Panc1 (cell line): ENCODE data around the gene CLEC16A. TPM values are rescaled to one million over a fixed set of nuclear protein-coding genes. Genes with fewer than 3 reads are reported as not detected.

Experiments
- ATAC-seq: fragments of 200-7000 bp; cut with Tn5 transposase; 2 replicates; pipeline ENCODE4 v1.9.1; 2020; ENCODE audit warnings: mild to moderate bottlenecking, moderate library complexity
- BruUV-seq: library from RNA; stranded (reverse); fragments of 400-500 nt; replicated peaks from 2 replicates; lab custom pipeline; 2021; lab: Mats Ljungman, UMichigan
- CTCF ChIA-PET: fragments of 300-600 bp; sonication (Branson Sonifier 250); formaldehyde crosslinking; loops from one replicate; lab custom pipeline; 2022; ENCODE audit warnings: antibody characterized with exemption; lab: Charles Lee
- POLR2A ChIA-PET: fragments of 300-600 bp; sonication (Branson Sonifier 250); formaldehyde crosslinking; loops from one replicate; lab custom pipeline; 2022; ENCODE audit warnings: antibody characterized with exemption; lab: Charles Lee
- DNase-seq: peaks from one replicate; pipeline ENCODE4 v3.0.0-alpha.2; 2010; ENCODE audit warnings: low read depth, low spot score
- H3K27ac ChIP-seq: 2 replicates; pipeline ENCODE4 v1.5.1; 2011; ENCODE audit warnings: mild to moderate bottlenecking, low read length, inconsistent platforms
- H3K27me3 ChIP-seq: fragments of 200-500 bp; sonication (Bioruptor generic); 2 replicates; pipeline ENCODE4 v1.6.0; 2014; ENCODE audit warnings: low read length, inconsistent platforms; ENCODE audit not compliant: control insufficient read depth, insufficient read depth
- H3K36me3 ChIP-seq: fragments of 200-500 bp; sonication (Bioruptor generic); 2 replicates; pipeline ENCODE4 v1.5.1; 2014; ENCODE audit warnings: inconsistent platforms, mild to moderate bottlenecking, low read length, moderate library complexity; ENCODE audit not compliant: control insufficient read depth, insufficient read depth
- H3K4me1 ChIP-seq: 2 replicates; pipeline ENCODE4 v1.5.1; 2011; ENCODE audit warnings: inconsistent platforms, mild to moderate bottlenecking, low read length, moderate library complexity; ENCODE audit not compliant: control insufficient read depth, insufficient read depth
- H3K4me3 ChIP-seq, 2 experiments: 2 replicates each; pipeline ENCODE4 v1.5.1; 2011 to 2012; ENCODE audit warnings: low read depth in 2 of 2, low read length in 2 of 2, mild to moderate bottlenecking in 2 of 2, inconsistent platforms in 1 of 2, moderate library complexity in 1 of 2
- H3K9me3 ChIP-seq: fragments of 200-500 bp; sonication (Bioruptor generic); 2 replicates; pipeline ENCODE4 v1.5.1; 2014; ENCODE audit warnings: low read depth, mild to moderate bottlenecking, inconsistent platforms, low read length, moderate library complexity; ENCODE audit not compliant: control insufficient read depth, insufficient read depth
- POLR2AphosphoS5 ChIP-seq: IDR thresholded peaks from 2 replicates; pipeline ENCODE4 v1.6.1; 2012; ENCODE audit warnings: mild to moderate bottlenecking, low read depth, low read length, moderate library complexity
- REST ChIP-seq, 2 experiments: IDR thresholded peaks; 2 replicates each; pipeline ENCODE4 v1.6.1; 2011 to 2012; ENCODE audit warnings: low read depth in 2 of 2, control low read depth in 1 of 2, low read length in 1 of 2, mild to moderate bottlenecking in 1 of 2, moderate library complexity in 1 of 2; ENCODE audit not compliant: insufficient read depth in 1 of 2
- SIN3A ChIP-seq: IDR thresholded peaks from 2 replicates; pipeline ENCODE4 v1.6.1; 2012; ENCODE audit warnings: low read depth, mild to moderate bottlenecking, low read length, moderate library complexity, borderline replicate concordance; ENCODE audit not compliant: insufficient read depth
- TCF7L2 ChIP-seq: IDR thresholded peaks from 2 replicates; pipeline ENCODE4 v1.6.1; 2011; ENCODE audit warnings: mild to moderate bottlenecking, low read depth, low read length, inconsistent platforms
- in situ Hi-C: cut with HindIII; loops from 2 replicates; pipeline ENCODE4 v1.10.0; 2016; ENCODE audit warnings: low sequenced_read_pairs, low pct_unique_long_range_greater_than_20kb
- intact Hi-C: fragments of 100-400 bp; cut with micrococcal nuclease; formaldehyde crosslinking; loops from one replicate; pipeline ENCODE4 v1.10.0; 2022; ENCODE audit not compliant: unreplicated experiment
- total RNA-seq: library from RNA; stranded (reverse); gene quantifications from one replicate; pipeline ENCODE4 v1.2.1, GENCODE V29; 2021; ENCODE audit not compliant: unreplicated experiment
- TF ChIP-seq, protein P1 (sequence below): fragments of 450-650 bp; IDR thresholded peaks from 2 replicates; pipeline ENCODE4 v1.5.1; 2017; ENCODE audit warnings: mild to moderate bottlenecking

The CLEC16A gene
- total RNA-seq, 1 experiment from 2014 or later, result 21.0 TPM

GRCh38 chr16:11015076-11015475 lies 70.7 kb downstream of the CLEC16A start:
- POLR2A ChIA-PET, result no interaction called here
- TF ChIP-seq POLR2AphosphoS5 (no peak), REST (IDR thresholded peaks at IDR 0.05; ENCODE audit: insufficient read depth in 1 of 2, low read depth in 2 of 2, low read length in 1 of 2) (no peak), SIN3A (no peak)
- Histone ChIP-seq H3K36me3 (no peaks in the 10 kb centered on the region), H3K4me3 (no peak overlapping the region), H3K27me3 (no peaks in the 10 kb centered on the region), H3K4me1 (no peaks in the 10 kb centered on the region), H3K9me3 (no peaks in the 10 kb centered on the region), H3K27ac (no peak overlapping the region)
- no peak for DNase-seq
- BruUV-seq, result no TSS peak
- CTCF ChIA-PET, result no interaction called here
- in situ Hi-C loops (no loop called here), intact Hi-C loops (no loop called here)
- ATAC-seq, result no peak

DNA sequence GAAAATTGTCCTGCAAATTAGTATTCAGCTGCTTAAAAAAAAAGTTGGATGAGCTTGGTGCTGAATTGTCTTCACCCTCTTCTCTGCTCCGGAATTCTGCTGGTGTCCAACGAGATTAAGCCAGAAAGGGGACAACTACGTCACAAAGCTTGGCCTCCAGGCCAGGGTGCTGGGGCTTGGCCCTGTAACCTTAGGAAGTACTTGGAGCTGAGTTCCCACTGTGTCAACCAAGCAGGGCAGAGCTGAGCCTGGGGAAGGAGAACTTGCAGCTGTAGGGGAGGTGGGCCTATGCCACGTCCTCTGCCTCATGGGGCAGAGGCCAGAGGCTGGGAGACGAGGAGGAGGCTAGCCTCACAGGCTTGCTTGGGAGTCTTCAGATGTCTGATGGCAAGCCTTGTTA lies 71.2 kb downstream of the CLEC16A start:
- TF ChIP-seq POLR2AphosphoS5, result no peak
- no peak overlapping the region for H3K27ac ChIP-seq
- BruUV-seq, result no TSS peak
- POLR2A ChIA-PET, result no interaction called here
- no peaks in the 10 kb centered on the region for H3K9me3 ChIP-seq
- no peak overlapping the region for H3K4me3 ChIP-seq
- H3K4me1 ChIP-seq, result no peaks in the 10 kb centered on the region
- ATAC-seq (no peak), DNase-seq (no peak)
- no peaks in the 10 kb centered on the region for H3K36me3 ChIP-seq
- in situ Hi-C loops (no loop called here), intact Hi-C loops (no loop called here)
- H3K27me3 ChIP-seq, result no peaks in the 10 kb centered on the region
- CTCF ChIA-PET, result no interaction called here

- ATAC-seq, result no peak
- Histone ChIP-seq H3K27ac (no peak overlapping the region), H3K4me1 (no peaks in the 10 kb centered on the region), H3K4me3 (no peak overlapping the region), H3K36me3 (no peaks in the 10 kb centered on the region), H3K27me3 (no peaks in the 10 kb centered on the region), H3K9me3 (no peaks in the 10 kb centered on the region)
- in situ Hi-C loops, result no loop called here
- ChIA-PET POLR2A (no interaction called here), CTCF (no interaction called here)
- BruUV-seq, result no TSS peak
- TF ChIP-seq REST (IDR thresholded peaks at IDR 0.05; ENCODE audit: insufficient read depth in 1 of 2, low read depth in 2 of 2, low read length in 1 of 2), result no peak
- no peak for TF ChIP-seq POLR2AphosphoS5
- no peak for TF ChIP-seq SIN3A
- TF ChIP-seq TCF7L2, result no peak
- TF ChIP-seq, protein P1, sequence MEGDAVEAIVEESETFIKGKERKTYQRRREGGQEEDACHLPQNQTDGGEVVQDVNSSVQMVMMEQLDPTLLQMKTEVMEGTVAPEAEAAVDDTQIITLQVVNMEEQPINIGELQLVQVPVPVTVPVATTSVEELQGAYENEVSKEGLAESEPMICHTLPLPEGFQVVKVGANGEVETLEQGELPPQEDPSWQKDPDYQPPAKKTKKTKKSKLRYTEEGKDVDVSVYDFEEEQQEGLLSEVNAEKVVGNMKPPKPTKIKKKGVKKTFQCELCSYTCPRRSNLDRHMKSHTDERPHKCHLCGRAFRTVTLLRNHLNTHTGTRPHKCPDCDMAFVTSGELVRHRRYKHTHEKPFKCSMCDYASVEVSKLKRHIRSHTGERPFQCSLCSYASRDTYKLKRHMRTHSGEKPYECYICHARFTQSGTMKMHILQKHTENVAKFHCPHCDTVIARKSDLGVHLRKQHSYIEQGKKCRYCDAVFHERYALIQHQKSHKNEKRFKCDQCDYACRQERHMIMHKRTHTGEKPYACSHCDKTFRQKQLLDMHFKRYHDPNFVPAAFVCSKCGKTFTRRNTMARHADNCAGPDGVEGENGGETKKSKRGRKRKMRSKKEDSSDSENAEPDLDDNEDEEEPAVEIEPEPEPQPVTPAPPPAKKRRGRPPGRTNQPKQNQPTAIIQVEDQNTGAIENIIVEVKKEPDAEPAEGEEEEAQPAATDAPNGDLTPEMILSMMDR, result no peak
- intact Hi-C loops, result no loop called here
- DNase-seq, result no peak
Measured at GRCh38 chr16:11016524-11016988, 72.2 kb downstream of the CLEC16A start.
